ENCODE results near the gene PCNT. TPM values are rescaled to one million over a fixed set of nuclear protein-coding genes. Genes with fewer than 3 reads are reported as not detected.

Gene PCNT
- total and polyA plus RNA-seq, 2 of the 8 experiments (the other 6 are each of a cell fraction or from before 2014, with no cell fraction given) = 9.9 to 45.1 TPM

DNA sequence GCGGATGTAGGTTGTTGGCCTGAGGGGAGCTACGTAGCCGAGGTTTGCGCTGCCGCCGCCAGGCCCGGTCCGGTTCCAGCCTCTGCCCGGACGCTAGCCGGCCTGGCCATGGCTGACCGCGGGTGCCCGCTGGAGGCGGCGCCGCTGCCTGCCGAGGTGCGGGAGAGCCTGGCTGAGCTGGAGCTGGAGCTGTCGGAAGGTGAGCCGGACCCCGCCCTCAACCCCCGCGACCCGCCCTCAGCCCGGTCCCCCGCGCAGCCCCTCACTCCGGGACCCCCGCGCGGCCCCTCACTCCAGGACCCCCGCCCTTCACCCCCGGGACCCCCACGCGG is 135.0 kb downstream of the PCNT start:
- no peak overlapping the region for H2BK20ac ChIP-seq (ENCODE audit: low read length)
- H3K9me3 ChIP-seq (ENCODE audit: insufficient read depth in 2 of 2, low read depth in 1 of 2, low read length in 1 of 2) = no peaks in the 10 kb centered on the region
- no peak overlapping the region for H3K4ac ChIP-seq (replicated peaks; ENCODE audit: insufficient read length, low read depth, low read length)
- 0 out of 2 replicates have a peak overlapping the region, but pooled peaks have one; percentile 58 for H2BK5ac ChIP-seq (ENCODE audit: low read depth, low read length)
- peak overlapping the region; percentile 77 for H3K56ac ChIP-seq (replicated peaks; ENCODE audit: insufficient read length, low read depth, low read length)
- no peak overlapping the region; the same call in 1 of the 2 replicates for H3K27ac ChIP-seq (ENCODE audit: low read depth, low read length)
- peak overlapping the region; percentile 45 to 55 for H3K4me2 ChIP-seq (ENCODE audit: insufficient read depth in 1 of 2, low read depth in 2 of 2, low read length in 2 of 2)
- H3K4me3 ChIP-seq (ENCODE audit: extremely low read depth in 1 of 4, insufficient read depth in 2 of 4, low read depth in 3 of 4, low read length in 4 of 4) = peak overlapping the region; percentile 61 to 93 (median 78)
- ChIA-PET CTCF (ENCODE audit: partially characterized antibody) (interaction anchor here (1.1 kb wide), 1 partner anchor 11 kb away, joined by 3 read pairs; no protein-coding TSS in a partner anchor), POLR2A (ENCODE audit: partially characterized antibody) (no interaction called here)
- no peak overlapping the region for H2BK12ac ChIP-seq (ENCODE audit: low read depth, low read length)
- H4K20me1 ChIP-seq (replicated peaks in 1 of 2; ENCODE audit: control insufficient read depth in 1 of 2, insufficient read depth in 2 of 2, low read length in 2 of 2) = peaks cover 1 to 6% of the 10 kb centered on the region in 2 experiments
- H4K91ac ChIP-seq (replicated peaks; ENCODE audit: insufficient read length, low read length) = no peak overlapping the region
- H3K79me1 ChIP-seq (ENCODE audit: low read depth, low read length) = peaks cover 12% of the 10 kb centered on the region; the same call in 1 of the 2 replicates
- H3K27me3 ChIP-seq (replicated peaks in 1 of 4; ENCODE audit: control insufficient read depth in 3 of 4, extremely low read depth in 1 of 4, insufficient read depth in 3 of 4, low read length in 3 of 4) = no peaks in the 10 kb centered on the region
- TF ChIP-seq SIN3A (conservative IDR thresholded peaks at IDR 0.05 in 1 of 2, IDR thresholded peaks at IDR 0.05 in 1 of 2; ENCODE audit: low read depth in 1 of 2, low read length in 2 of 2) (peak in 1 of 2 experiments; percentile 36; a peak in 1 of 4 replicates), TAF1 (IDR thresholded peaks at IDR 0.05; ENCODE audit: low read depth, low read length) (no peak), KDM4A (IDR thresholded peaks at IDR 0.05; ENCODE audit: low read depth, low read length, severe bottlenecking) (peak; percentile 22), TEAD4 (IDR thresholded peaks at IDR 0.05; ENCODE audit: low read depth, low read length) (no peak), RBBP5 (IDR thresholded peaks at IDR 0.05; ENCODE audit: borderline replicate concordance, low read depth, low read length) (peak; percentile 40; the same call in 1 of the 2 replicates), EGR1 (IDR thresholded peaks at IDR 0.05; ENCODE audit: borderline replicate concordance, low read depth, low read length) (no peak)
- no peak for FAIRE-seq
- peaks cover 8% of the 10 kb centered on the region for H3K23me2 ChIP-seq (ENCODE audit: low read depth, low read length)
- H2BK120ac ChIP-seq (replicated peaks; ENCODE audit: low read depth, low read length) = no peak overlapping the region
- no peak overlapping the region for H2AK5ac ChIP-seq (ENCODE audit: low read depth, low read length)
- no peak overlapping the region for H3K14ac ChIP-seq (ENCODE audit: insufficient read length)
- peak overlapping the region; percentile 79; the same call in 1 of the 2 replicates for H4K8ac ChIP-seq (ENCODE audit: extremely low read depth, insufficient read depth, low read length)
- H2BK15ac ChIP-seq (ENCODE audit: low read length) = peak overlapping the region; percentile 76; the same call in 1 of the 2 replicates
- no peak overlapping the region for H2AFZ ChIP-seq (ENCODE audit: low read length)
- no peak for DNase-seq (ENCODE audit: low read depth in 1 of 2, low spot score in 2 of 2)
- H3K36me3 ChIP-seq (ENCODE audit: control insufficient read depth in 2 of 4, insufficient read depth in 4 of 4, low read length in 3 of 4) = peaks cover 0 to 6% (median 3%) of the 10 kb centered on the region in 4 experiments; a peak in 3 of 8 replicates
- peaks cover 0 to 55% of the 10 kb centered on the region in 2 experiments; a peak in 2 of 4 replicates for H3K79me2 ChIP-seq (ENCODE audit: control insufficient read depth in 1 of 2, insufficient read depth in 2 of 2, low read length in 2 of 2)
- H4K5ac ChIP-seq (ENCODE audit: insufficient read length, low read depth, low read length) = peak overlapping the region; percentile 87
- H3K4me1 ChIP-seq (replicated peaks in 1 of 4; ENCODE audit: control insufficient read depth in 3 of 4, insufficient read depth in 4 of 4, low read length in 3 of 4) = peaks cover 0 to 6% (median 2%) of the 10 kb centered on the region in 4 experiments; a peak in 4 of 7 replicates
- WGBS, 2 experiments (ENCODE audit: extremely low coverage in 1 of 2, insufficient coverage in 1 of 2, insufficient read length in 1 of 2, insufficient replicate concordance in 2 of 2, low coverage in 1 of 2, low lambda C conversion rate in 2 of 2, missing lambda C conversion rate in 1 of 2) = no CpG with 5 or more reads among the region's 36 CpGs
- no peak overlapping the region for H3K23ac ChIP-seq (ENCODE audit: insufficient read length)
- H3K18ac ChIP-seq (ENCODE audit: extremely low read depth, low read length) = no peak overlapping the region
- peak overlapping the region; percentile 54 to 75 (median 62); a peak in 6 of 7 replicates for H3K9ac ChIP-seq (replicated peaks in 1 of 4; ENCODE audit: extremely low read depth in 1 of 4, low read depth in 3 of 4, low read length in 3 of 4)
